Astrocyte of the spinal cord (primary cell): Measurements from ENCODE around the gene C10orf90.

ENCODE experiments used
- DNase-seq: peaks from one replicate; pipeline ENCODE4 v3.0.0; 2011; ENCODE audit warnings: low read depth, low spot score
- H3K4me3 ChIP-seq: 2 replicates; pipeline ENCODE4 v1.5.1; 2011; ENCODE audit warnings: low read depth, mild to moderate bottlenecking, low read length, moderate library complexity
- in situ Hi-C: cut with HindIII; loops from 2 replicates; pipeline ENCODE4 v1.10.0; 2017; ENCODE audit warnings: low sequenced_read_pairs
- TF ChIP-seq, protein P1 (sequence below): IDR thresholded peaks from 2 replicates; pipeline ENCODE4 v1.5.1; 2012; ENCODE audit warnings: low read depth, mild to moderate bottlenecking, low read length, inconsistent platforms

C10orf90 gene

DNA sequence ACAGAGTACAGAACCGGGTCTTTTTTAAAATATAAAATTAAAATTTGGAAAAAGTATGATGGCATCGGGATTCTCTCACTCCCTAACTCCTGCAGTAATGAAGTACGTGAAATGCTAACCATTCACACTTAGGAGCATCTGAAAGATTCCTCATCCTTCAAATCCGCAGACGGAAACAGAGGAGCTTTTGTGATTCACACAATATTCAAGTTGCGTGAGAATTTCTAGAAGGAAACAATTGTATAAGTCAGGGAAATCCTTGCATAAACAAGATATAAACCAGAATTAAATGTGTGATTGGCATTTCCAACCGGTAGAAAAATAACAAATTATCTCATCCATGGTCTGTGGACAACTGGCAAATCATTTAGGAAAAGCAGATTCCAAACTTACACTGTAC lies 179.0 kb downstream of the C10orf90 start:
- H3K4me3 ChIP-seq = no peak overlapping the region
- in situ Hi-C loops = no loop called here

GRCh38 chr10:126481181-126481580 lies 189.3 kb downstream of the C10orf90 start:
- TF ChIP-seq, protein P1, sequence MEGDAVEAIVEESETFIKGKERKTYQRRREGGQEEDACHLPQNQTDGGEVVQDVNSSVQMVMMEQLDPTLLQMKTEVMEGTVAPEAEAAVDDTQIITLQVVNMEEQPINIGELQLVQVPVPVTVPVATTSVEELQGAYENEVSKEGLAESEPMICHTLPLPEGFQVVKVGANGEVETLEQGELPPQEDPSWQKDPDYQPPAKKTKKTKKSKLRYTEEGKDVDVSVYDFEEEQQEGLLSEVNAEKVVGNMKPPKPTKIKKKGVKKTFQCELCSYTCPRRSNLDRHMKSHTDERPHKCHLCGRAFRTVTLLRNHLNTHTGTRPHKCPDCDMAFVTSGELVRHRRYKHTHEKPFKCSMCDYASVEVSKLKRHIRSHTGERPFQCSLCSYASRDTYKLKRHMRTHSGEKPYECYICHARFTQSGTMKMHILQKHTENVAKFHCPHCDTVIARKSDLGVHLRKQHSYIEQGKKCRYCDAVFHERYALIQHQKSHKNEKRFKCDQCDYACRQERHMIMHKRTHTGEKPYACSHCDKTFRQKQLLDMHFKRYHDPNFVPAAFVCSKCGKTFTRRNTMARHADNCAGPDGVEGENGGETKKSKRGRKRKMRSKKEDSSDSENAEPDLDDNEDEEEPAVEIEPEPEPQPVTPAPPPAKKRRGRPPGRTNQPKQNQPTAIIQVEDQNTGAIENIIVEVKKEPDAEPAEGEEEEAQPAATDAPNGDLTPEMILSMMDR = no peak
- H3K4me3 ChIP-seq = no peak overlapping the region
- DNase-seq = no peak
- in situ Hi-C loops = no loop called here

More for the DNA sequence above, 179.0 kb downstream of the C10orf90 start:
- TF ChIP-seq, protein P1 = no peak
- DNase-seq = no peak

DNA sequence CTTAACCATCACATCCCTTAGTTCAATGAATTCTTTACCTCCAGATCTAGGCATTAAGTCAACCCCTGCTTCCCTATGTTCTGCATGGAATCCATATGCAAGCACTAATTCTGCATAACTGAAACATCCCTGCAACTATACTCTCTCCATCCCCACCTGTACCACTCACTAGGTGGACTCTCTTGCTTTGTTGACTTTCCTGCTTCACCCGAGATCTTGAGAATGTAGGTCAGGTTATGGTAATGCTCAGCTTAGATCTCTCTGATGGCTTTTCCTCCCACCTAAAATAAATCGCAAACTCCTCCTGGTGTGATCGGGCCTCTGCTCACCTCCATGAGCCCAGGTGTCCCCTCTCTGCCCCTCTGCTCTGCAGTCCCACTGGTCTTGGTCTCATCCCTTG lies 189.8 kb downstream of the C10orf90 start:
- TF ChIP-seq, protein P1 = no peak
- in situ Hi-C loops = no loop called here
- DNase-seq = no peak

GRCh38 chr10:126479280-126479895 lies 191.1 kb downstream of the C10orf90 start:
- in situ Hi-C loops = no loop called here
- no peak for DNase-seq
- H3K4me3 ChIP-seq = no peak overlapping the region
- TF ChIP-seq, protein P1 = no peak

More for the DNA sequence above, 189.8 kb downstream of the C10orf90 start:
- no peak overlapping the region for H3K4me3 ChIP-seq

- no peak for DNase-seq
- TF ChIP-seq, protein P1 = no peak
- in situ Hi-C loops = no loop called here
- H3K4me3 ChIP-seq = no peak overlapping the region
Measured at GRCh38 chr10:126478546-126478945, 191.9 kb downstream of the C10orf90 start.

GRCh38 chr10:126476246-126476645 lies 194.2 kb downstream of the C10orf90 start:
- H3K4me3 ChIP-seq = no peak overlapping the region
- TF ChIP-seq, protein P1 = no peak
- DNase-seq = peak; percentile 16
- in situ Hi-C loops = no loop called here
